Endothelial cell of umbilical vein (primary cell): ENCODE data around the gene ICE2. TPM values are rescaled to one million over a fixed set of nuclear protein-coding genes. Genes with fewer than 3 reads are reported as not detected.

Experiments
- BruUV-seq: library from RNA; stranded (reverse); fragments of 400-500 nt; replicated peaks from 2 replicates; lab custom pipeline; 2021; lab: Mats Ljungman, UMichigan
- CTCF ChIA-PET: fragments of 300-600, 350-600 bp; sonication (Branson Sonifier 250); formaldehyde crosslinking; loops from one replicate; lab custom pipeline; 2021; ENCODE audit warnings: antibody characterized with exemption, inconsistent platforms; lab: Charles Lee
- POLR2A ChIA-PET: fragments of 300-600, 350-600 bp; sonication (Branson Sonifier 250); formaldehyde crosslinking; loops from one replicate; lab custom pipeline; 2021; ENCODE audit warnings: antibody characterized with exemption, inconsistent platforms; lab: Charles Lee
- DNase-seq: peaks from one replicate; pipeline ENCODE4 v3.0.0-alpha.2; 2011; ENCODE audit warnings: low read depth, low spot score
- FAIRE-seq: peaks from 2 replicates; lab custom pipeline; 2011; peaks lifted over from hg19 to GRCh38; lab: Jason Lieb, UNC
- H2AFZ ChIP-seq: 2 replicates; pipeline ENCODE4 v1.6.0; 2012; ENCODE audit warnings: low read depth, low read length, control low read depth, inconsistent platforms
- H3K27ac ChIP-seq: 2 replicates; pipeline ENCODE4 v1.5.1; 2011; ENCODE audit warnings: low read depth, mild to moderate bottlenecking, control low read depth, low read length, moderate library complexity; ENCODE audit not compliant: insufficient read depth
- H3K27me3 ChIP-seq, 2 experiments: 2 replicates each; pipeline versions ENCODE4 v1.6.0 to v1.6.1; 2011; ENCODE audit warnings: low read length in 2 of 2, mixed read lengths in 1 of 2; ENCODE audit not compliant: control insufficient read depth in 2 of 2, insufficient read depth in 2 of 2
- H3K36me3 ChIP-seq, 2 experiments: 2 replicates in 1 of 2; 3 replicates in 1 of 2; pipeline ENCODE4 v1.5.1; 2011; ENCODE audit warnings: low read length in 2 of 2, mild to moderate bottlenecking in 1 of 2, moderate library complexity in 1 of 2; ENCODE audit not compliant: control insufficient read depth in 2 of 2, insufficient read depth in 2 of 2; ENCODE audit errors: extremely low read depth in 1 of 2
- H3K4me1 ChIP-seq: 3 replicates; pipeline ENCODE4 v1.5.1; 2011; ENCODE audit warnings: mild to moderate bottlenecking, low read length; ENCODE audit not compliant: control insufficient read depth, insufficient read depth; ENCODE audit errors: extremely low read depth
- H3K4me2 ChIP-seq: 2 replicates; pipeline ENCODE4 v1.6.1; 2011; ENCODE audit warnings: low read length, control low read depth, mixed read lengths; ENCODE audit not compliant: insufficient read depth
- H3K4me3 ChIP-seq, 3 experiments: fragments of 200-600 bp in 1 of 3; sonication (generic), shearing (Covaris generic) in 1 of 3; replicated peaks in 1 of 3; 2 replicates each; pipeline ENCODE4 v1.5.1; 2011 to 2016; ENCODE audit warnings: control low read depth in 3 of 3, low read length in 3 of 3, mild to moderate bottlenecking in 2 of 3, inconsistent platforms in 1 of 3, low read depth in 1 of 3, moderate library complexity in 1 of 3; ENCODE audit not compliant: insufficient read depth in 1 of 3
- H3K79me2 ChIP-seq: 2 replicates; pipeline ENCODE4 v1.6.0; 2012; ENCODE audit warnings: low read length, inconsistent platforms; ENCODE audit not compliant: control insufficient read depth, insufficient read depth
- H3K9ac ChIP-seq: replicated peaks from 2 replicates; pipeline ENCODE3; 2011; ENCODE audit warnings: low read length, control low read depth; ENCODE audit not compliant: insufficient read depth; ENCODE audit errors: extremely low read depth
- H3K9me1 ChIP-seq: replicated peaks from 3 replicates; pipeline ENCODE4 v1.6.0; 2011; ENCODE audit warnings: mild to moderate bottlenecking, low read length; ENCODE audit not compliant: control insufficient read depth, insufficient read depth; ENCODE audit errors: extremely low read depth
- H3K9me3 ChIP-seq: replicated peaks from 2 replicates; pipeline ENCODE4 v1.5.1; 2012; ENCODE audit warnings: low read length, inconsistent platforms; ENCODE audit not compliant: control insufficient read depth, insufficient read depth
- H4K20me1 ChIP-seq: replicated peaks from 2 replicates; pipeline ENCODE3; 2011; ENCODE audit warnings: mild to moderate bottlenecking, low read length; ENCODE audit not compliant: control insufficient read depth, insufficient read depth; ENCODE audit errors: extremely low read depth
- CTCF ChIP-seq, 2 donors: IDR thresholded peaks; 1 replicate in 1 of 2; 2 replicates in 1 of 2; pipeline ENCODE4 v1.5.1; 2011; ENCODE audit warnings: low read length in 2 of 2, mild to moderate bottlenecking in 2 of 2, moderate library complexity in 2 of 2, control low read depth in 1 of 2, inconsistent platforms in 1 of 2, low read depth in 1 of 2; ENCODE audit not compliant: insufficient read depth in 1 of 2; ENCODE audit errors: extremely low read depth in 1 of 2
- EZH2 ChIP-seq: IDR thresholded peaks from 2 replicates; pipeline ENCODE4 v1.6.1; 2012; ENCODE audit warnings: borderline replicate concordance, low read depth, mild to moderate bottlenecking, moderate library complexity, low read length, inconsistent platforms; ENCODE audit not compliant: severe bottlenecking
- FOS ChIP-seq: IDR thresholded peaks from 2 replicates; pipeline ENCODE4 v1.6.1; 2011; ENCODE audit warnings: mild to moderate bottlenecking, low read length, moderate library complexity, borderline replicate concordance; ENCODE audit not compliant: insufficient read depth
- GATA2 ChIP-seq: IDR thresholded peaks from 2 replicates; pipeline ENCODE4 v1.7.0; 2011; ENCODE audit warnings: low read depth, mild to moderate bottlenecking, moderate library complexity, mixed read lengths, low read length; ENCODE audit not compliant: insufficient read length, insufficient read depth
- JUN ChIP-seq: IDR thresholded peaks from 2 replicates; pipeline ENCODE4 v1.6.1; 2011; ENCODE audit warnings: borderline replicate concordance, low read depth; ENCODE audit not compliant: insufficient read length, insufficient read depth
- MAX ChIP-seq: IDR thresholded peaks from 2 replicates; pipeline ENCODE4 v1.6.1; 2011; ENCODE audit not compliant: insufficient read depth, insufficient read length
- MYC ChIP-seq: IDR thresholded peaks from one replicate; pipeline ENCODE4 v1.6.1; 2011; ENCODE audit warnings: mild to moderate bottlenecking, low read depth, low read length
- POLR2A ChIP-seq: IDR thresholded peaks from 2 replicates; pipeline ENCODE4 v1.6.1; 2012; ENCODE audit warnings: low read depth, mild to moderate bottlenecking, control low read depth, low read length
- POLR2AphosphoS5 ChIP-seq: IDR thresholded peaks from 2 replicates; pipeline ENCODE4 v1.6.1; 2012; ENCODE audit warnings: low read depth, mild to moderate bottlenecking, control low read depth, low read length, moderate library complexity; ENCODE audit not compliant: insufficient read depth
- dilution Hi-C: fragments of 300-500 bp; cut with MboI; formaldehyde crosslinking; loops from one replicate; pipeline ENCODE4 v1.15.0; 2019; ENCODE audit warnings: low sequenced_read_pairs; ENCODE audit not compliant: extremely low pct_ligation_motif_present
- intact Hi-C: fragments of 100-400 bp; cut with micrococcal nuclease; formaldehyde crosslinking; loops from one replicate; pipeline ENCODE4 v1.10.0; 2022
- polyA plus RNA-seq, 4 experiments: library from polyadenylated mRNA; depleted of rRNA in 3 of 4; stranded (reverse) in 3 of 4; unstranded in 1 of 4; fragments of >200 nt; gene quantifications; 2 replicates each; pipeline versions ENCODE4 v1.2.1 to v1.2.3, GENCODE V29; 2011 to 2012; ENCODE audit warnings: missing spikeins in 1 of 4
- total RNA-seq: library from RNA; stranded (reverse); gene quantifications from 2 replicates; pipeline ENCODE4 v1.2.3, GENCODE V29; 2021

ICE2 gene
- total and polyA plus RNA-seq, 2 donors (not counting 3 experiments of a cell fraction or from before 2014, with no cell fraction given), result 22.1 to 57.0 TPM

- Histone ChIP-seq H3K36me3 (peaks cover 4 to 6% of the 10 kb centered on the region in 2 experiments), H2AFZ (no peak overlapping the region), H4K20me1 (no peaks in the 10 kb centered on the region), H3K79me2 (peaks cover 41% of the 10 kb centered on the region), H3K4me1 (peaks cover 26% of the 10 kb centered on the region), H3K9me3 (no peaks in the 10 kb centered on the region), H3K4me3 (peak overlapping the region in 1 of 3 experiments; percentile 94), H3K9ac (no peak overlapping the region), H3K27me3 (no peaks in the 10 kb centered on the region), H3K4me2 (peak overlapping the region; percentile 97), H3K27ac (no peak overlapping the region), H3K9me1 (no peaks in the 10 kb centered on the region)
- TF ChIP-seq POLR2A, result no peak
- TF ChIP-seq JUN, result no peak
- no peak for TF ChIP-seq MAX
- TF ChIP-seq POLR2AphosphoS5, result no peak
- no peak for TF ChIP-seq GATA2
- TF ChIP-seq CTCF (IDR thresholded peaks at IDR 0.05; ENCODE audit: extremely low read depth in 1 of 2, insufficient read depth in 1 of 2, low read depth in 1 of 2, low read length in 2 of 2), result no peak
- no peak for TF ChIP-seq MYC
- no peak for TF ChIP-seq EZH2
- no peak for TF ChIP-seq FOS
- no peak for FAIRE-seq
- intact Hi-C loops, result loop anchor here (5.0 kb wide), 1 partner anchor 789 kb away; the partner anchor contains the start of gene BNIP2
- CTCF ChIA-PET, result no interaction called here
- POLR2A ChIA-PET, result interaction anchor here (0.6 kb wide), 1 partner anchor 55 kb away, joined by 3 read pairs; no protein-coding TSS in a partner anchor
- dilution Hi-C loops, result no loop called here
- no peak for DNase-seq
- BruUV-seq, result no TSS peak
These were observed 2.2 kb downstream of the ICE2 start for GRCh38 chr15:60476713-60477112.
